Measurements from ENCODE around the gene CNPPD1. TPM values are rescaled to one million over a fixed set of nuclear protein-coding genes. Genes with fewer than 3 reads are reported as not detected.

The CNPPD1 gene
- total and polyA plus RNA-seq, 7 donors, result 24.1 to 79.5 (median 38.5) TPM

DNA sequence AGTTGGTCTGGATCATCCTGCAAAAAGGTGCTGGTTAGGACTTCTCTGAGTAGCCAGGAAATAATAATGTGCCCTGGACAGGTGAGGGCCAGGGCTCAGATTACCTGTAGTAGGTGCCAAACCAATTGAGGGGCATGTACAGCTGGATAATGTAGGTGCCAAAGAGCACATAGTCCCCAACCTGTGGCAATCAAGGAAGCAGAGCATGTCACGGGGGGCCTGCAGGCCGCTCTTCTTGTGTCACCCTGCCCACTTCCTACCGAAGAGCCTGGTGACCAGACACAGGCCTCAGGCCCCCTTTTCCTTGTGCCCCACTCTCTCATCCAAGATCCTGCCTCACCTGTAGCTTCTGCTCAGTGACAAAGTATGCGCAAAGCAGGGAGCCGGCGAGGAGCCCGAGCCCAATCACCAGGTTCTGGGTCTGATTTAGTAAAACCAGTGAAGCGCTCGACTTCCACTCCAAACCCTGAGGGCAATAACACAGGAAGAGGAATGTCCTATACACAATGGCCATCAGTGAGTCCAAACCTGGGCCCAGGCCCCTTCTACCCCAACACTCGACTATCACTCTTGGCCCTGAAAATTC lies 36.9 kb upstream of the CNPPD1 start:
- no peak overlapping the region for H3K4me3 ChIP-seq
- TF ChIP-seq POLR2AphosphoS5 (IDR thresholded peaks at IDR 0.05) (no peak), EP300 (IDR thresholded peaks at IDR 0.05) (no peak), POLR2A (IDR thresholded peaks at IDR 0.05) (no peak)
- TF ChIP-seq, protein P1, sequence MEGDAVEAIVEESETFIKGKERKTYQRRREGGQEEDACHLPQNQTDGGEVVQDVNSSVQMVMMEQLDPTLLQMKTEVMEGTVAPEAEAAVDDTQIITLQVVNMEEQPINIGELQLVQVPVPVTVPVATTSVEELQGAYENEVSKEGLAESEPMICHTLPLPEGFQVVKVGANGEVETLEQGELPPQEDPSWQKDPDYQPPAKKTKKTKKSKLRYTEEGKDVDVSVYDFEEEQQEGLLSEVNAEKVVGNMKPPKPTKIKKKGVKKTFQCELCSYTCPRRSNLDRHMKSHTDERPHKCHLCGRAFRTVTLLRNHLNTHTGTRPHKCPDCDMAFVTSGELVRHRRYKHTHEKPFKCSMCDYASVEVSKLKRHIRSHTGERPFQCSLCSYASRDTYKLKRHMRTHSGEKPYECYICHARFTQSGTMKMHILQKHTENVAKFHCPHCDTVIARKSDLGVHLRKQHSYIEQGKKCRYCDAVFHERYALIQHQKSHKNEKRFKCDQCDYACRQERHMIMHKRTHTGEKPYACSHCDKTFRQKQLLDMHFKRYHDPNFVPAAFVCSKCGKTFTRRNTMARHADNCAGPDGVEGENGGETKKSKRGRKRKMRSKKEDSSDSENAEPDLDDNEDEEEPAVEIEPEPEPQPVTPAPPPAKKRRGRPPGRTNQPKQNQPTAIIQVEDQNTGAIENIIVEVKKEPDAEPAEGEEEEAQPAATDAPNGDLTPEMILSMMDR (IDR thresholded peaks at IDR 0.05), result no peak
- 97% methylated on average over 10 of the region's 10 CpGs for WGBS, 2 donors
- peaks cover 9 to 54% (median 44%) of the 10 kb centered on the region in 4 donors for H3K36me3 ChIP-seq
- intact Hi-C loops (cut with DNase I), result no loop called here
- peak; percentile 50 for DNase-seq
- peaks cover 0 to 24% (median 17%) of the 10 kb centered on the region in 4 donors for H3K4me1 ChIP-seq
- no peaks in the 10 kb centered on the region for H3K27me3 ChIP-seq
- H3K9me3 ChIP-seq, result no peaks in the 10 kb centered on the region
- H3K27ac ChIP-seq, result no peak overlapping the region

DNA sequence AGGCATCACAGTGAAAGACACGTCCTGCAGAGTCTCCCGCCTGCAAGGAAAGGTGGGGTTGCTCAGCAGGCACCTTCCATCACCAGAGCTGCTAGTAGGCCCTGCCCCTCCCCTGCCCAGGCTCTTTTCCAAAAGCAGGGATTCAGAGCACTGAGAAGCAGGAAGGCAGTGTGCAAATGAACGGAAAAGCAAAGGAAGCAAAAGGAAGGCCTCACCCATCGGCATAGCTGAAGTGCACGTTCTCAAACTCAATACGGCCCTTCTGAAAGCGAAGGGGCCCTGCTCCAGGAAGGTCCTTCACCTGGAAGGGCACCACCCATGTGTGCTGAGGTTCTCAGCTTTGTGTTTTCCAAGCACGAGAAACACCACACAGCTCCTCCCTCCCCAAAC lies 36.3 kb upstream of the CNPPD1 start:
- TF ChIP-seq, protein P1 (IDR thresholded peaks at IDR 0.05), result no peak
- TF ChIP-seq POLR2A (IDR thresholded peaks at IDR 0.05) (no peak), EP300 (IDR thresholded peaks at IDR 0.05) (no peak), POLR2AphosphoS5 (IDR thresholded peaks at IDR 0.05) (no peak)
- Histone ChIP-seq H3K4me1 (peaks cover 0 to 24% (median 16%) of the 10 kb centered on the region in 4 donors), H3K9me3 (no peaks in the 10 kb centered on the region), H3K27me3 (no peaks in the 10 kb centered on the region), H3K27ac (no peak overlapping the region), H3K4me3 (no peak overlapping the region), H3K36me3 (peaks cover 9 to 59% (median 45%) of the 10 kb centered on the region in 4 donors)
- DNase-seq, result no peak
- WGBS, 2 donors, result 93% methylated on average over 8 of the region's 8 CpGs
- intact Hi-C loops (cut with DNase I), result no loop called here

DNA sequence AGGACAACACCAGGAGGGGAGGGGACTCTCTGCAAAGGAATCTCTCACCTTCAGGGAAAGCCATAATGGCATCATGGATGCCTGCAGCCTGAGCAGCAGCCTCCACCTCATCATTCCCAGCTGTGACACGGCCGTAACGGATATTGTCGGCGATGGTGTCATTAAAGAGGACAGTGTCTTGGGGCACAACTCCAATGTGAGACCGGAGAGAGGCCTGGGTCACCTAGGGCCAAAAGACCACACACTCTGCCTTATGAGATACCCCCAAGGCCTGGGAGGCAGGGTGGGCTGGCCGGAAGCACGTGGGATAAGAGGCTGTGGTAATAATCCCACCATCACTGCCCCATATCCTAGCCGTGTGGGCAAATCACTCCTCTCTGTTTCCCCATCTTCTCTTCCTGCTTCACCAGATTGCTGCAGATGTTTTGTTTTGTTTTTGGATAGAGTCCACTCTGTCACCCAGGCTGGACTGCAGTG lies 34.2 kb upstream of the CNPPD1 start:
- 90 to 93% methylated on average over 9 of the region's 9 CpGs for WGBS, 2 donors
- TF ChIP-seq EP300 (IDR thresholded peaks at IDR 0.05) (no peak), POLR2AphosphoS5 (IDR thresholded peaks at IDR 0.05) (no peak), POLR2A (IDR thresholded peaks at IDR 0.05) (no peak)
- TF ChIP-seq, protein P1 (IDR thresholded peaks at IDR 0.05), result no peak
- DNase-seq, result no peak
- no peak overlapping the region for H3K27ac ChIP-seq
- no peaks in the 10 kb centered on the region for H3K9me3 ChIP-seq
- no peaks in the 10 kb centered on the region for H3K27me3 ChIP-seq
- H3K4me3 ChIP-seq, result no peak overlapping the region
- peaks cover 0 to 20% (median 18%) of the 10 kb centered on the region in 4 donors for H3K4me1 ChIP-seq
- intact Hi-C loops (cut with DNase I), result no loop called here
- peaks cover 9 to 63% (median 44%) of the 10 kb centered on the region in 4 donors for H3K36me3 ChIP-seq

DNA sequence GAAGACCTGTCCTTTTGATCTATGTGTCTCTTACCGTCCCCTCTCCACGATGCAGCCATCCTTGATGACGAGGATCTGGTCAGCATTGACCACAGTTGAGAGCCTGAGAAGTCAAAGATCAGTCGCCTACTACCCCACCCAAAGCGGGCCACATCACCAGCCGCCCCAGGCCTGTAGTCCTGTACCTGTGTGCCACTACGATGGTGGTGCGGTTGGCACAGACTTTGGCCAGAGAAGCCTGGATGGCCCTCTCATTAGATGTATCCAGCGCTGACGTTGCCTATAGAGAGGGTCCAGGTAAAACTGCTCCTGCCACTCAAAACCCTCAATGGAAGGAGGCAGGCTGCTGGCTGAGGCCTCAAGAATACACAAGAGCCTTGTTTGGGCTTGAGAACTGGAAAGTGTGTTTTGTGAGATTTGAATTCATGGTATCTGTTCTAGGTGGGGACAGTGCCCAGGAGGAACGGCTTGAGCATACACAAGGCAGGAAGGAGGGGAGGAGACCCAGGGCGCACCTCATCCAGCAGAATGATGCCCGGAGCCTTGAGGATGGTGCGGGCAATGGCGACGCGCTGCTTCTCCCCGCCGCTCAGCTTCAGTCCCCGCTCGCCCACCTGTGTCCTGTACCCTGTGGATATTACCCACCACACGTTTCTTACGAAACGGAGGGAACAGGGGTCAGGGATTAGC lies 33.6 kb upstream of the CNPPD1 start:
- Histone ChIP-seq H3K27ac (no peak overlapping the region), H3K36me3 (peaks cover 9 to 63% (median 41%) of the 10 kb centered on the region in 4 donors), H3K4me1 (peaks cover 0 to 22% (median 19%) of the 10 kb centered on the region in 4 donors), H3K9me3 (no peaks in the 10 kb centered on the region), H3K4me3 (no peak overlapping the region), H3K27me3 (no peaks in the 10 kb centered on the region)
- TF ChIP-seq, protein P1 (IDR thresholded peaks at IDR 0.05), result no peak
- TF ChIP-seq POLR2A (IDR thresholded peaks at IDR 0.05) (no peak), EP300 (IDR thresholded peaks at IDR 0.05) (no peak), POLR2AphosphoS5 (IDR thresholded peaks at IDR 0.05) (no peak)
- intact Hi-C loops (cut with DNase I), result no loop called here
- DNase-seq, result peak; percentile 60
- 95 to 96% methylated on average over 24 of the region's 24 CpGs for WGBS, 2 donors
